Measurements from ENCODE around the gene TMEM256. TPM values are rescaled to one million over a fixed set of nuclear protein-coding genes. Genes with fewer than 3 reads are reported as not detected.

Gene TMEM256
- total RNA-seq, 1 experiment from 2014 or later = 151 TPM

- no peak overlapping the region for H2BK12ac ChIP-seq (ENCODE audit: insufficient read length, low read depth, low read length)
- H3K9me3 ChIP-seq (ENCODE audit: control insufficient read depth, low read depth, low read length) = no peaks in the 10 kb centered on the region
- H3K9ac ChIP-seq (ENCODE audit: extremely low read depth, insufficient read length, low read length) = no peak overlapping the region
- no peaks in the 10 kb centered on the region for H3K27me3 ChIP-seq (ENCODE audit: insufficient read depth, low read length)
- no peak overlapping the region for H3K27ac ChIP-seq (ENCODE audit: insufficient read length, low read depth, low read length)
- H3K18ac ChIP-seq (ENCODE audit: insufficient read length, low read depth, low read length) = no peak overlapping the region
- H2BK120ac ChIP-seq (ENCODE audit: low read depth, low read length, poor library complexity, severe bottlenecking) = no peak overlapping the region
- H3K4me2 ChIP-seq (ENCODE audit: insufficient read depth, insufficient read length, low read length) = no peak overlapping the region
- H2BK15ac ChIP-seq (ENCODE audit: low read depth, low read length) = no peak overlapping the region
- no peak overlapping the region for H2BK5ac ChIP-seq (ENCODE audit: insufficient read length, low read length)
- H4K20me1 ChIP-seq (ENCODE audit: control insufficient read depth, insufficient read depth, insufficient read length) = no peaks in the 10 kb centered on the region
- no peak overlapping the region for H2AFZ ChIP-seq (ENCODE audit: low read length)
- peaks cover 0 to 2% of the 10 kb centered on the region in 2 experiments; a peak in 1 of 5 replicates for H3K9me3 Mint-ChIP-seq
- no peak overlapping the region for H2AK5ac ChIP-seq (ENCODE audit: insufficient read length, low read length)
- no peaks in the 10 kb centered on the region for H3K79me1 ChIP-seq (ENCODE audit: insufficient read depth, low read depth, low read length, poor library complexity, severe bottlenecking)
- peaks cover 9 to 29% of the 10 kb centered on the region in 2 experiments for H3K4me1 Mint-ChIP-seq
- no peak overlapping the region for H4K8ac ChIP-seq (replicated peaks; ENCODE audit: insufficient read length, low read depth, low read length)
- TF ChIP-seq, protein P1, sequence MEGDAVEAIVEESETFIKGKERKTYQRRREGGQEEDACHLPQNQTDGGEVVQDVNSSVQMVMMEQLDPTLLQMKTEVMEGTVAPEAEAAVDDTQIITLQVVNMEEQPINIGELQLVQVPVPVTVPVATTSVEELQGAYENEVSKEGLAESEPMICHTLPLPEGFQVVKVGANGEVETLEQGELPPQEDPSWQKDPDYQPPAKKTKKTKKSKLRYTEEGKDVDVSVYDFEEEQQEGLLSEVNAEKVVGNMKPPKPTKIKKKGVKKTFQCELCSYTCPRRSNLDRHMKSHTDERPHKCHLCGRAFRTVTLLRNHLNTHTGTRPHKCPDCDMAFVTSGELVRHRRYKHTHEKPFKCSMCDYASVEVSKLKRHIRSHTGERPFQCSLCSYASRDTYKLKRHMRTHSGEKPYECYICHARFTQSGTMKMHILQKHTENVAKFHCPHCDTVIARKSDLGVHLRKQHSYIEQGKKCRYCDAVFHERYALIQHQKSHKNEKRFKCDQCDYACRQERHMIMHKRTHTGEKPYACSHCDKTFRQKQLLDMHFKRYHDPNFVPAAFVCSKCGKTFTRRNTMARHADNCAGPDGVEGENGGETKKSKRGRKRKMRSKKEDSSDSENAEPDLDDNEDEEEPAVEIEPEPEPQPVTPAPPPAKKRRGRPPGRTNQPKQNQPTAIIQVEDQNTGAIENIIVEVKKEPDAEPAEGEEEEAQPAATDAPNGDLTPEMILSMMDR (conservative IDR thresholded peaks at IDR 0.05) = no peak
- H4K5ac ChIP-seq (ENCODE audit: insufficient read length, low read depth, low read length) = no peak overlapping the region
- no peak overlapping the region for H3K4me3 Mint-ChIP-seq
- no peaks in the 10 kb centered on the region for H3K79me2 ChIP-seq (ENCODE audit: insufficient read depth, low read length)
- H3K4ac ChIP-seq (ENCODE audit: low read depth, low read length) = no peak overlapping the region
- H3K4me1 ChIP-seq (ENCODE audit: insufficient read depth, low read length) = no peaks in the 10 kb centered on the region; the same call in 1 of the 2 replicates
- H3K23me2 ChIP-seq (ENCODE audit: insufficient read length, low read depth, low read length, poor library complexity, severe bottlenecking) = no peaks in the 10 kb centered on the region
- DNase-seq = no peak
- no peak overlapping the region for H3T11ph ChIP-seq (ENCODE audit: low read length)
- no peak overlapping the region for H4K91ac ChIP-seq (ENCODE audit: insufficient read length, low read depth, low read length)
- no peak overlapping the region for H3K56ac ChIP-seq (ENCODE audit: insufficient read length, low read depth, low read length)
- no peak overlapping the region for H3K14ac ChIP-seq (ENCODE audit: insufficient read depth, low read length)
- no peaks in the 10 kb centered on the region for H3K27me3 Mint-ChIP-seq (ENCODE audit: low read depth)
- H2BK20ac ChIP-seq (ENCODE audit: low read depth, low read length, poor library complexity, severe bottlenecking) = no peak overlapping the region
- peaks cover 20 to 55% (median 41%) of the 10 kb centered on the region in 3 experiments for H3K36me3 Mint-ChIP-seq (ENCODE audit: insufficient read depth in 1 of 3, low read depth in 3 of 3)
- no CpG with 5 or more reads among the region's 8 CpGs for WGBS (ENCODE audit: extremely low coverage, insufficient read length, low lambda C conversion rate)
- no peak overlapping the region for H3K23ac ChIP-seq (ENCODE audit: insufficient read length, low read depth, low read length)
- no peak overlapping the region for H3K27ac Mint-ChIP-seq
Observed at GRCh38 chr17:7411427-7411750, 7.5 kb upstream of the TMEM256 start.

Data from H9 (cell line).